ENCODE data around the gene RELN. TPM values are rescaled to one million over a fixed set of nuclear protein-coding genes. Genes with fewer than 3 reads are reported as not detected.

The RELN gene
- total RNA-seq, 2 donors from 2014 or later: 3.9 to 8.5 TPM

- no peak overlapping the region for H3K27ac ChIP-seq (ENCODE audit: low read depth, low read length)
- H3K36me3 ChIP-seq (ENCODE audit: control insufficient read depth, insufficient read depth, low read length): no peaks in the 10 kb centered on the region
- H3K4me1 ChIP-seq (ENCODE audit: control insufficient read depth, insufficient read depth, low read length): no peaks in the 10 kb centered on the region
- H3K36me3 Mint-ChIP-seq (ENCODE audit: low read depth): no peaks in the 10 kb centered on the region
- H3K9me3 Mint-ChIP-seq: no peaks in the 10 kb centered on the region
- no peak overlapping the region for H3K4me3 ChIP-seq (ENCODE audit: low read length)
- no peaks in the 10 kb centered on the region for H3K4me1 Mint-ChIP-seq
- H3K9me3 ChIP-seq (ENCODE audit: control insufficient read depth, low read length): no peaks in the 10 kb centered on the region
- no peak for TF ChIP-seq CTCF (conservative IDR thresholded peaks at IDR 0.05)
- WGBS, 2 experiments (ENCODE audit: insufficient coverage in 1 of 2, insufficient read length in 1 of 2): 92 to 100% methylated on average over 2 to 3 of the region's 3 CpGs
- no peaks in the 10 kb centered on the region for H3K27me3 ChIP-seq (ENCODE audit: control insufficient read depth, insufficient read depth, low read length, poor library complexity, severe bottlenecking)
- DNase-seq: no peak
- no peaks in the 10 kb centered on the region for H3K27me3 Mint-ChIP-seq (ENCODE audit: insufficient read depth)
- no peak overlapping the region for H3K27ac Mint-ChIP-seq
- no peak overlapping the region for H3K4me3 Mint-ChIP-seq
- H3K9ac ChIP-seq (ENCODE audit: extremely low read depth, low read length, poor library complexity, severe bottlenecking): no peak overlapping the region
Measured at GRCh38 chr7:103797647-103798307, 191.7 kb downstream of the RELN start.

GRCh38 chr7:103796327-103796962 is 193.0 kb downstream of the RELN start:
- no peak for TF ChIP-seq CTCF (conservative IDR thresholded peaks at IDR 0.05)
- Mint-ChIP-seq H3K27ac (no peak overlapping the region), H3K9me3 (peaks cover under 1% of the 10 kb centered on the region), H3K36me3 (ENCODE audit: low read depth) (no peaks in the 10 kb centered on the region), H3K4me1 (no peaks in the 10 kb centered on the region), H3K27me3 (ENCODE audit: insufficient read depth) (no peaks in the 10 kb centered on the region), H3K4me3 (no peak overlapping the region)
- WGBS, 2 experiments (ENCODE audit: insufficient coverage in 1 of 2, insufficient read length in 1 of 2): 97 to 100% methylated on average over 5 to 7 of the region's 7 CpGs
- H3K36me3 ChIP-seq (ENCODE audit: control insufficient read depth, insufficient read depth, low read length): no peaks in the 10 kb centered on the region
- DNase-seq: no peak
- H3K27ac ChIP-seq (ENCODE audit: low read depth, low read length): no peak overlapping the region
- no peaks in the 10 kb centered on the region for H3K4me1 ChIP-seq (ENCODE audit: control insufficient read depth, insufficient read depth, low read length)
- H3K27me3 ChIP-seq (ENCODE audit: control insufficient read depth, insufficient read depth, low read length, poor library complexity, severe bottlenecking): no peaks in the 10 kb centered on the region
- no peaks in the 10 kb centered on the region for H3K9me3 ChIP-seq (ENCODE audit: control insufficient read depth, low read length)
- no peak overlapping the region for H3K9ac ChIP-seq (ENCODE audit: extremely low read depth, low read length, poor library complexity, severe bottlenecking)
- no peak overlapping the region for H3K4me3 ChIP-seq (ENCODE audit: low read length)

- Histone ChIP-seq H3K9ac (ENCODE audit: extremely low read depth, low read length, poor library complexity, severe bottlenecking) (no peak overlapping the region), H3K36me3 (ENCODE audit: control insufficient read depth, insufficient read depth, low read length) (no peaks in the 10 kb centered on the region), H3K4me1 (ENCODE audit: control insufficient read depth, insufficient read depth, low read length) (no peaks in the 10 kb centered on the region), H3K27ac (ENCODE audit: low read depth, low read length) (no peak overlapping the region), H3K4me3 (ENCODE audit: low read length) (no peak overlapping the region), H3K9me3 (ENCODE audit: control insufficient read depth, low read length) (no peaks in the 10 kb centered on the region), H3K27me3 (ENCODE audit: control insufficient read depth, insufficient read depth, low read length, poor library complexity, severe bottlenecking) (no peaks in the 10 kb centered on the region)
- H3K36me3 Mint-ChIP-seq (ENCODE audit: low read depth): no peaks in the 10 kb centered on the region
- no peak for TF ChIP-seq CTCF (conservative IDR thresholded peaks at IDR 0.05)
- peaks cover 5% of the 10 kb centered on the region for H3K9me3 Mint-ChIP-seq
- no peak for DNase-seq
- H3K27ac Mint-ChIP-seq: no peak overlapping the region
- no peak overlapping the region for H3K4me3 Mint-ChIP-seq
- H3K27me3 Mint-ChIP-seq (ENCODE audit: insufficient read depth): no peaks in the 10 kb centered on the region
- H3K4me1 Mint-ChIP-seq: no peaks in the 10 kb centered on the region
Measured at GRCh38 chr7:103795787-103796186, 193.7 kb downstream of the RELN start.

Measured in endodermal cell (in vitro differentiated cells).